ENCODE results near the gene SHMT1.
"Not testable (repeated sequence)": the region's sequence is repeated elsewhere in the genome, so short reads cannot be mapped to it uniquely, and the experiment has no call there.

SHMT1 gene

GRCh38 chr17:18303206-18303605 lies 60.1 kb downstream of the SHMT1 start:
- DNase-seq (ENCODE audit: insufficient read length, low spot score); FAIRE-seq: not testable (repeated sequence)

DNA sequence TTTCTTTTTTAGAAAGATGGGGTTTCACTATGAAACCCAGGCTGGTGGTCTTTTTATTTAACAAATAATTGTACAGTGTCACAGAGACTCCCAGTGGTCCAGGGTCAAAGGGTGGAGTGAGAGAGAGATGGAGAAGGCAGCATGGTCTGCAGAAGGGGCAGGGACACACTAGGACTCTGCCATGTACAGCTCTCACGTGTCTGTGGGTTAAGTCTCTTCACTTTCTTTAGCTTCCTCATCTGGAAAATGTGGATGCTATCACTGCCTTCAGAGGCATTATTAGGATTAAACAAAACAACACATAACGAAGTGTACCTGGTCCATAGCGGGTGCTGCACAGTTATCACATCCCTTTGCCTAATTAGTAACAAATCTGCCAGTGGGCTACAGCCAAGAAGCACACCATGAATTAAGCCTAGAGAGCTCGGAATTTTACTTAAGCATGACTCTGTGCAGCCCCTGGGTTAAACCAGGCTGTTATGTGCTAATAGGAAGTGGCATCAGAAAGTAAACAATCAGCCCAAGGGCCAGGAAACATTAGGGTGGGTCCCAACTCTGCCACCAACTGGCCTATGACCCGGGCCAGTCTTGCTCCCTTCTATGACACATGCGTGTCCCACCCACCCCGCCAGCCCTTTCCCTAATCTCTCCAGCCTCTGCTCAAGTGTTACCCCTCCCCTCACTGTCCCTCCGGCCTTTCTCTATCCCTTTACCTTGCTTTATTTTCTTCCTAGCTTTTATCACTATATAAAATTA lies 62.4 kb downstream of the SHMT1 start:
- FAIRE-seq (no peak), DNase-seq (ENCODE audit: insufficient read length, low spot score) (no peak)

DNA sequence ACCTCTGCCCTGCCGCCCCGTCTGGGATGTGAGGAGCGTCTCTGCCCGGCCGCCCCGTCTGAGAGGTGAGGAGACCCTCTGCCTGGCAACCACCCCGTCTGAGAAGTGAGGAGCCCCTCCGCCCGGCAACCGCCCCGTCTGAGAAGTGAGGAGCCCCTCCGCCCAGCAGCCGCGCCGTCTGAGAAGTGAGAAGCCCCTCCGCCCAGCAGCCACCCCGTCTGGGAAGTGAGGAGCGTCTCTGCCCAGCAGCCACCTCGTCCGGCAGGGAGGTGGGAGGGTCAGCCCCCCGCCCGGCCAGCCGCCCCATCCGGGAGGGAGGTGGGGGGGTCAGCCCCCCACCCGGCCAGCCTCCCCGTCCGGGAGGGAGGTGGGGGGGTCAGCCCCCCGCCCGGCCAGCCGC lies 65.3 kb downstream of the SHMT1 start:
- FAIRE-seq; DNase-seq (ENCODE audit: insufficient read length, low spot score): not testable (repeated sequence)

GRCh38 chr17:18291718-18292540 lies 71.4 kb downstream of the SHMT1 start:
- FAIRE-seq (no peak), DNase-seq (ENCODE audit: insufficient read length, low spot score) (no peak)

- no peak for FAIRE-seq
- no peak for DNase-seq (ENCODE audit: insufficient read length, low spot score)
These were observed 78.1 kb downstream of the SHMT1 start for GRCh38 chr17:18285296-18285695.

- DNase-seq (ENCODE audit: insufficient read length, low spot score) (no peak), FAIRE-seq (no peak)
These were observed 81.6 kb downstream of the SHMT1 start for GRCh38 chr17:18281788-18282187.

DNA sequence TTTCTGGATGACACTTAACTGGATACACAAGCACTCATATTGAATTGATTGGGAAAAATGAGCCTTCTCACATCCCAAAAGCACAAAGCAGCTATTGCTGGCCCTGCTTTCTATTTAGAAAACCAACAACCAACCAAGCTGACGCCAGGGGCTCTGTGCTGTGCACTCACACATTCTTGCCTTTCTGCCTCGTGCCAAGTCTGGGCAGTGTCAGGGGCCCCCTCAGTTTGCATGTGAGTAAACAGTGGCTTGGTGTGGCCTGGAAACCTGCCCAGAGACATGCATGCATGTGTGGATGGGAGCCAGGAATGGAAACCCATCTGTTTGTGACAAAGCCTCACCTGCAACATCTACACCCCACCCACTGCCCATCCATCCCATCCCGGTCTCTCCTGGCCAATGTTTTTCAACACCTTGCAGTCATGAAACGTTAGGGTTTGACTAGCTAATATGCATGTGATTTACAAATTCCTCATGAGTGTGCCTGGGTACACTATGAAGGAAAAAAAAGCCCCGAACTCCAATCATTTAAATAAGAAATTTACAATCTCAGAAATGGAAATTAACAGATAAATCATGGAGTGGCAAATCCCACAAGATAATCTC lies 82.5 kb downstream of the SHMT1 start:
- DNase-seq (ENCODE audit: insufficient read length, low spot score) = no peak
- no peak for FAIRE-seq

- FAIRE-seq = no peak
- DNase-seq (ENCODE audit: insufficient read length, low spot score) = no peak
These were observed 83.1 kb downstream of the SHMT1 start for GRCh38 chr17:18280249-18280648.

GRCh38 chr17:18278867-18279266 lies 84.5 kb downstream of the SHMT1 start:
- no peak for DNase-seq (ENCODE audit: insufficient read length, low spot score)
- FAIRE-seq = no peak
